ENCODE measurements around the gene SMG6.

Gene SMG6

GRCh38 chr17:2056206-2057174 is 247.1 kb downstream of the SMG6 start:
- DNase-seq = no peak

DNA sequence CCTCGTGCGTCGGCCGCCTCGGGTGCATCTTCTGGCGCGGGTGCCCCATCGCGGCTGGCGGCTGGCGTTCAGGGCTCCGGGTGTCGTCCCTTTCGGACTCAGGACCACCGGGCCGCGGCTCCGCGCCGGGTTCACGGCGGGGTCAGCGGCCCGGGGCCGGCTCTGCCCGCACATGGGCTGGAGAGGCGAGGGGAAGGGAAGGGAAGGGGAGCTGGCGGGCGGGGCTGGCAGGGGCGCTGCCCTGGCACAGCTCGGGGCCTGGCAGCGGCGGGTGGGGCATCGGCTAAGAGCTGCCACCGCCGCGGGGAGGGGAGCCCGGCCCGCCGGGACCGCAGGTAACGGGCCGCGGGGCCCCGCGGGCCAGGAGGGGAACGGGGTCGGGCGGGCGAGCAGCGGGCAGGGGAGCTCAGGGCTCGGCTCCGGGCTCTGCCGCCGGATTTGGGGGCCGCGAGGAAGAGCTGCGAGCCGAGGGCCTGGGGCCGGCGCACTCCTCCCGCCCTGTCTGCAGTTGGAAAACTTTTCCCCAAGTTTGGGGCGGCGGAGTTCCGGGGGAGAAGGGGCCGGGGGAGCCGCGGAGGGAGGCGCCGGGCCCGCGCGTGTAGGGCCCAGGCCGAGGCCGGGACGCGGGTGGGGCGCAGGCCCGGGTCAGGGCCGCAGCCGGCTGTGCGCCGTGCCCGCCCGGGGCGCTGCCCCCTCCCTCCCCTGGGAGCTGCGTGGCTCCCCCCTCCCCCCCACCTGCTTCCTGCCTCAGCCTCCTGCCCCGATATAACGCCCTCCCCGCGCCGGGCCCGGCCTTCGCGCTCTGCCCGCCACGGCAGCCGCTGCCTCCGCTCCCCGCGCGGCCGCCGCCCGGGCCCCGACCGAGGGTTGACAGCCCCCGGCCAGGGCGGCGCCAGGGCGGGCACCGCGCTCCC is 248.0 kb downstream of the SMG6 start:
- no peak for DNase-seq

GRCh38 chr17:2054512-2055291 is 248.9 kb downstream of the SMG6 start, which contains the start of gene HIC1:
HIC1 (plus strand) TSS chr17:2055103; CDS start chr17:2056691, 1,588 bp downstream.
- DNase-seq = peak; percentile 32 to 58 (median 53)

DNA sequence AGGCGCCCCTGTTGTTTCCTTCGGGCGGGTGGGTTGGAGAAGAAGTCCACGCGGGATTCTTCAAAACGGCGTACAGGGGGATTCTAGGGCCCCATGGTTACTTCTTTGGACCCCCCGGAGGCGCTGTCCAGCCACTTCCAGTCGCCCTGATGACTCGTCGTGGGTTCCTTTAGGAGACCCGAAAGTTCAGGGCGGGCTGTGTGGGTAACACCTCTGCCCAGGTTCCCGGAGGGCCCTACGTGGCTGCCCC is 249.4 kb downstream of the SMG6 start:
- no peak for DNase-seq

DNA sequence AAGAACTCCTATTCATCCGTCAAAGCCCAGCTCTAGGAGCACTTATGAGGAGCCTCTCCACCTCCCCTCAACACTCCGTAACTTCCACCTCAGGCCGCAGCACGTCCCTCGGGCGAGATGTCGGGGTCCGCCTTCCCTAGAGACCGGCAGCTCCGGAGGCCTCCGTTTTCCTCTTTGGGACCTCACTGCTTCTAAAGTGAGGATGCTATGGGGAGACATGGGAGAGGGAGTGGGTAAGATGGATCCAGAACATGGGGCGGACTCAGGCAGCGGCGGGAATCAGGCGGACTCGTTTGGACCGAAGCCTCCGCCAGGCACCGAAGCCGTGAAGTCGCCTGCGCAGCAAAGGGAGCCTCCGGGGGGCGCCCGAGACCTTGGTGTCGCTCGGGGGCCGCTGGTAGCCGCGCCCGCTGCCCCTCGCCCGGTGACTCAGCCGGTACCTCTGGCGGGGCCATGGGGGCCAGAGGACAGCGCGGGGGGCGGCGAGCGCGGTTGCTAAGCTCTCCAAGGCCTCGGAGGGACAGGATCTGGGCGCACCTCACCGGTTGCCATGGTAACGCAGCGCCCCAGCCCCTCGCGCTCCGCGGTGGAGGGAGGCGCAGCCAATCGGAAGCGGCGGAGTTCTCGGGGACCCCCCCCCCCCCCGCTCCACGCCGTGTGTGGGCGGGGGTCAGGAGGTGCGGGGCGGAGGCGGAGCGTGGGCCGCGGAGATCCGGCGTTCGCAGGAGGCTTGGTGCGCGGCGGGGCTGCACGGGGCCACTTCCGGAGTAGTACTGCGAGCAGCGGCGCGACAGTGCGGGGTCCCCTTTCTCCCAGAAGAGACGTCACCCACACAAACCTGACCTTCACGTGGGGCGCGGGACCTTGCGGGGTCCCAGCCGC is 250.0 kb downstream of the SMG6 start:
- DNase-seq = peak; percentile 9 to 68 (median 63)

DNA sequence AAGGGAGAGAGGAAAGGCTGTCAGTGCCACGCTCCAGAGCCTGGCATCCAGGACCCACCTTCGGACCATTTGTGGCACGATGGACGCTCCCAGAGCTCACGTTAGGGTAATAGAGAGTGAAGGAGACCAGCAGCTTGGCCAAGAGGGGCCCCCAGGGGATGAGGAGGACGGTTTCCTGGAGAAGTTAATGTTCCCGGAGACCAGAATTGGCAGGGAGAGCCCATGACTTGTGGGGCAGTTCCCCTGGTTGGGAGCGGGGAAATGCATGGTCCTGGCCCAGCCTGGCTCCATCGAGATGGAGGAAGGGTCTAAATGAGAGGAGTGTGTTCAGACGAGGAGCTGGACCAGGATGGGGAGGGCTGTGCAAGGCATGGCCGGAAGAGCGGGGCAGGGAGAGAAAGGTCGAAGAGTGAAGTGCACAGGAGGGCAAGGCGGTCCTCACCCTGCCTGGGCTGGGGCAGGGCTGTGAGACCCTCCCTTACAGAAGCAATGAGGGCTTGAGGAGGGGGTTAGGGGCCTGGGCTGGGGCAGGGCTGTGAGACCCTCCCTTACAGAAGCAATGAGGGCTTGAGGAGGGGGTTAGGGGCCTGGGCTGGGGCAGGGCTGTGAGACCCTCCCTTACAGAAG is 251.5 kb downstream of the SMG6 start:
- no peak for DNase-seq

- peak in 2 of 3 experiments; percentile 47 to 54 for DNase-seq
These were observed 252.3 kb downstream of the SMG6 start for GRCh38 chr17:2051061-2051932.

DNA sequence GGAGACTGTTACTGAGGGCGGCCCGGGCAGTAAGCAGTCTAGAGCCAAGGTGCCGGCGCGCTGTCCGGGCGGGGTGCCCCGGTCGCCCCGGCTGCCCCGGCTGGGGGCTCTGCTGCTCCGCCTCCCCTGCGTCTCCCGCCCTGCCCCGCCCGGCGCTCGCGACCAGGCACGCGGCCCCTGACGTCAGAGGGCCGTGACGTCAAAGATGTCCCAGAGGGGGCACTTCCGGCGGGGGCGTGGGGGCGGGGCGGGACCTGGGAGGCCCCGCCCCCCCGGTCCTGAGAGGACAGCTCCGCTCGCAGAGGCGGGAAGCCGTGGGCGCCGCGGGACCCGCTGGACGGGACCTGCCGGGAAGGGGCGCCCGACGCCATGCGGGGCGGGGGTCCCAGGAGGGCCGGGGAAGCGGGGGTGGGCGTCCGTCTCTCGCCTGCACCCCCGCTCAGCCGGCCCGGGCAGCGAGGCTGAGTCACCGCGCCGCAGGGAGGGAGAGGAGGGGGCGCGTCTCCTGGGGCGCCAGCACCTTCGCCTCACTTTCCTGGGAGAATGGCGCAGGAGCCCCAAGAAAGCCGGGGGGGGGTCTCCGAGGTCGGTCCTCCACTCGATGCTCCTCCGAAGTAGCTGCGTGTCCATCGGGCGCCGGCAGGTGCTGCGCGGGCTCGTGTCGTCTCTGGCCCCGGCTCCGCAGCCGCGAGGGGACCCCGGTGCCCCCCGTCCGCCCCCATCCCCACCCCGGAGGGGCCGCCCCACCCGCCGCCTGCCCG is 253.1 kb downstream of the SMG6 start:
- DNase-seq = peak; percentile 69 to 84 (median 81)

- DNase-seq = peak; percentile 73 to 77 (median 77)
These were observed 254.0 kb downstream of the SMG6 start for GRCh38 chr17:2049333-2050299.

- DNase-seq = peak in 1 of 3 experiments; percentile 18
These were observed 254.8 kb downstream of the SMG6 start for GRCh38 chr17:2048805-2049204.

GRCh38 chr17:2047590-2047989 is 256.0 kb downstream of the SMG6 start:
- no peak for DNase-seq

- DNase-seq = no peak
These were observed 259.2 kb downstream of the SMG6 start for GRCh38 chr17:2044263-2044894.

DNA sequence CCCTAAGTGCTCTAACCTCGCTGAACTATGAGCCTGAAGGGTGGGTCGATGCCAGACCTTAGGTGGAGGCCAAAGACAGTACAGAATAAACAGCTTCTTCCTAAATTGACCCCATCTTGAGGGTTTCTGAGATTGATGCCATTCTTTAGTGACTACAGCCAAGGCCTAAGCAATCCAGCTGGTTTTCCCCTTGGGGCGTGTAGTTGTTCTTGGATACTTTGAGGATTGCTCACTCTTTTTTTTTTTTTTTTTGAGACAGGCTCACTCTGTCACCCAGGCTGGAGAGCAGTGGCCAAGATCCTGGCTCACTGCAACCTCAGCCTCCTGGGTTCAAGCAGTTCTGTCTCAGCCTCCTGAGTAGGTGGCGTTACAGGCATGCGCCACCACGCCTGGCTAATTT is 259.8 kb downstream of the SMG6 start:
- no peak for DNase-seq

- DNase-seq = no peak
These were observed 260.7 kb downstream of the SMG6 start for GRCh38 chr17:2042933-2043332.

- peak; percentile 8 to 60 (median 28) for DNase-seq
These were observed 261.2 kb downstream of the SMG6 start for GRCh38 chr17:2042390-2042847.

DNA sequence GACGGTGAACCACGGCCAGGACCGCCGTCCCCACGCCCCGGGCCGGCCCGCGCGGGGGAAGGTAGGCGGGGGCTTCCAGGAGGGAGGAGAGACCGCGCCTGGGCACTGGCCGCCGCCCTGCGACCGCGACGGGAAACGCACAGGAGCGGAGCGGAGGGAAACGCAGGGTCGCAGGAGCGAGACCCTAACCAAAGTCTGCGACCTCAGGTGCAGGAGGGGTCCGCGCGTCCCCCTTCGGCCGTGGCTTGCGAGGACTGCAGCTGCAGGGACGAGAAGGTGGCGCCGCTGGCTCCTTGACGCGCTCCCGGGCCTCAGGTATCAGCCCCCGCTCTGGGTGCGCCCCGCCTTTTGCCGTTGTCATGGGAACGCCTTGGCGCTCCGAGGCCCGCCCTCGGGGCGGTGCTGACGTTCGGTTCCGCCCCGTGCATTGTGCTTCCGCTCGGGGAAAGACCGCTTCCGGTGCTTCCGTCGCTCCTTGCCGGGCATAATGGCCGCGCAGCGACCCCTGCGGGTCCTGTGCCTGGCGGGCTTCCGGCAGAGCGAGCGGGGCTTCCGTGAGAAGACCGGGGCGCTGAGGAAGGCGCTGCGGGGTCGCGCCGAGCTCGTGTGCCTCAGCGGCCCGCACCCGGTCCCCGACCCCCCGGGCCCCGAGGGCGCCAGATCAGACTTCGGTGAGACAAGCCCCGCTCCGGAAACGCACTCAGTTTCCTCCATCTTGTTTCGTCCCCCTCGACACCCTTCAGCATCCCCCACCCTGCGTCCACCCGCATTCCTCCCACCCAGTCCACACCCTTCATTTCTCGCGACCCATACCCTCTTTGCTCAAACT is 261.8 kb downstream of the SMG6 start, which contains the start of gene OVCA2:
TSS of gene OVCA2 (plus strand) at position 462 of the 829 bp plus-strand sequence. CDS start at position 488, 26 bp downstream.
- peak; percentile 91 to 96 (median 95) for DNase-seq

Measured in NCI-H1417 (cell line).